Activated CD8-positive, alpha-beta T cell treated with anti-CD3 and anti-CD28 coated beads for 36 hours (primary cell): ENCODE measurements around the gene HSD17B12. TPM values are rescaled to one million over a fixed set of nuclear protein-coding genes. Genes with fewer than 3 reads are reported as not detected.

Experiments used
- ATAC-seq: fragments of 200-7000 bp; cut with Tn5 transposase; one replicate; pipeline ENCODE4 v1.10.0; 2021; ENCODE audit warnings: mild to moderate bottlenecking, moderate library complexity
- CTCF ChIA-PET: fragments of 350-600 bp; sonication (Branson Sonifier 250); formaldehyde crosslinking; loops from one replicate; lab custom pipeline; 2021; ENCODE audit warnings: antibody characterized with exemption; lab: Charles Lee
- POLR2A ChIA-PET: fragments of 350-600 bp; sonication (Branson Sonifier 250); formaldehyde crosslinking; loops from one replicate; lab custom pipeline; 2021; ENCODE audit warnings: antibody characterized with exemption; lab: Charles Lee
- DNase-seq: peaks from one replicate; pipeline ENCODE4 v3.0.0-alpha.2; 2020
- H3K27ac Mint-ChIP-seq: one replicate; pipeline ENCODE4 v1.8.0; 2021; ENCODE audit warnings: mild to moderate bottlenecking, mixed read lengths
- H3K27me3 Mint-ChIP-seq: one replicate; pipeline ENCODE4 v1.8.0; 2021; ENCODE audit warnings: mixed read lengths
- H3K36me3 Mint-ChIP-seq: one replicate; pipeline ENCODE4 v1.8.0; 2021; ENCODE audit warnings: low read depth, mixed read lengths
- H3K4me1 Mint-ChIP-seq: one replicate; pipeline ENCODE4 v1.8.0; 2021; ENCODE audit warnings: low read depth, mixed read lengths
- H3K4me3 Mint-ChIP-seq: one replicate; pipeline ENCODE4 v1.8.0; 2021; ENCODE audit warnings: mild to moderate bottlenecking, moderate library complexity, mixed read lengths
- H3K9me3 Mint-ChIP-seq: one replicate; pipeline ENCODE4 v1.8.0; 2021; ENCODE audit warnings: mixed read lengths
- intact Hi-C: fragments of 100-400 bp; cut with micrococcal nuclease; formaldehyde crosslinking; loops from one replicate; pipeline ENCODE4 v1.10.0; 2022
- total RNA-seq, 2 experiments: library from RNA; stranded (reverse); gene quantifications; one replicate each; pipeline ENCODE4 v1.2.3, GENCODE V29; 2021
- TF ChIP-seq, protein P1 (sequence below): fragments of 200-600 bp; IDR thresholded peaks from one replicate; pipeline ENCODE4 v1.8.0; 2022; ENCODE audit warnings: antibody characterized with exemption, mild to moderate bottlenecking

The HSD17B12 gene
- total RNA-seq, 2 experiments from 2014 or later = 44.8 to 46.8 TPM

DNA sequence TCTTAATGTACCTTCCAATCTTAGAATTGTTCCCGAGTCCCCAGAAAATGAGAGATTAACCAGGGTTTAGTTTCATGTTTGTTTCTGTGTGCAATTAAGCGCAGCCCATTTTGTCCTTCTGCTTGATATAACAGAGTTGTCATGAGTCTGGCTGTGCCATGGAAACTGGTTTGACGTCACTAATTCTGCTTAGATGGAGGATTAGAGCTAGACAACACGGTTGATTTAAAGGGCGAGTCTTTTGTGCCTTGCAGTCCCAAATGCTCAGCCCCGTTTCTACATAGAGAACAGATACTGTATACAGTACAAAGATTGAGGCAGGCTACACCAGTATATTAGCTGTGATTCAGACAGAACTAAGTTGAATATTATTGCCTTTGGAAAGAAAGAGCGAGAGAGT lies 154.6 kb downstream of the HSD17B12 start:
- H3K4me3 Mint-ChIP-seq = no peak overlapping the region
- peaks cover 17% of the 10 kb centered on the region for H3K4me1 Mint-ChIP-seq
- H3K27me3 Mint-ChIP-seq = no peaks in the 10 kb centered on the region
- H3K27ac Mint-ChIP-seq = no peak overlapping the region
- intact Hi-C loops = no loop called here
- ChIA-PET POLR2A (no interaction called here), CTCF (interaction anchor here (2.4 kb wide), 1 partner anchor 17 kb away, joined by 10 read pairs; no protein-coding TSS in a partner anchor)
- DNase-seq = no peak
- no peak for ATAC-seq
- no peaks in the 10 kb centered on the region for H3K9me3 Mint-ChIP-seq
- peaks cover 19% of the 10 kb centered on the region for H3K36me3 Mint-ChIP-seq
- TF ChIP-seq, protein P1, sequence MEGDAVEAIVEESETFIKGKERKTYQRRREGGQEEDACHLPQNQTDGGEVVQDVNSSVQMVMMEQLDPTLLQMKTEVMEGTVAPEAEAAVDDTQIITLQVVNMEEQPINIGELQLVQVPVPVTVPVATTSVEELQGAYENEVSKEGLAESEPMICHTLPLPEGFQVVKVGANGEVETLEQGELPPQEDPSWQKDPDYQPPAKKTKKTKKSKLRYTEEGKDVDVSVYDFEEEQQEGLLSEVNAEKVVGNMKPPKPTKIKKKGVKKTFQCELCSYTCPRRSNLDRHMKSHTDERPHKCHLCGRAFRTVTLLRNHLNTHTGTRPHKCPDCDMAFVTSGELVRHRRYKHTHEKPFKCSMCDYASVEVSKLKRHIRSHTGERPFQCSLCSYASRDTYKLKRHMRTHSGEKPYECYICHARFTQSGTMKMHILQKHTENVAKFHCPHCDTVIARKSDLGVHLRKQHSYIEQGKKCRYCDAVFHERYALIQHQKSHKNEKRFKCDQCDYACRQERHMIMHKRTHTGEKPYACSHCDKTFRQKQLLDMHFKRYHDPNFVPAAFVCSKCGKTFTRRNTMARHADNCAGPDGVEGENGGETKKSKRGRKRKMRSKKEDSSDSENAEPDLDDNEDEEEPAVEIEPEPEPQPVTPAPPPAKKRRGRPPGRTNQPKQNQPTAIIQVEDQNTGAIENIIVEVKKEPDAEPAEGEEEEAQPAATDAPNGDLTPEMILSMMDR = no peak

DNA sequence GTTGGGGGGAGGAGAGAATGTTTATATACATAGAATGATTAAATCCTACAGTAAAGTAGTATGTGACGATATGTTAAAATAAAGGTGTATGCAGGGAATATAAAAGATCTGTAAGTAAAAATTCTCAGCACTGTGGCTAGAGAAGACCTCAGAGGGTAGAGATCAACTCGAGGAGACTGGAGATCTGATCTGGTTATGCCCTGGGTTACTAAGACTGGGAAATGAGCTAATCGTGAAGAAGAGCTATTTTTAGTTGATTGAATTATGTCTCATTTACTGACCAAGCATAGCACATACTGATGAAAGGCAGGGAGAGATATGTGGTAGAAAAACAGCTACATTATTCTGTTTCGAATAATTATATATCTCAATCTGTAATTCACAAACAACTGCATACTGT lies 157.3 kb downstream of the HSD17B12 start:
- TF ChIP-seq, protein P1 = no peak
- intact Hi-C loops = no loop called here
- Mint-ChIP-seq H3K4me3 (no peak overlapping the region), H3K27ac (no peak overlapping the region), H3K27me3 (no peaks in the 10 kb centered on the region), H3K36me3 (peaks cover 13% of the 10 kb centered on the region), H3K4me1 (no peaks in the 10 kb centered on the region), H3K9me3 (no peaks in the 10 kb centered on the region)
- DNase-seq = no peak
- CTCF ChIA-PET = interaction anchor here (1.2 to 2.0 kb wide), 4 partner anchors 10 to 280 kb away, joined by 3 to 16 read pairs (median 6); no protein-coding TSS in a partner anchor
- POLR2A ChIA-PET = interaction anchor here (1.1 kb wide), 1 partner anchor 14 kb away, joined by 4 read pairs; no protein-coding TSS in a partner anchor
- ATAC-seq = no peak

DNA sequence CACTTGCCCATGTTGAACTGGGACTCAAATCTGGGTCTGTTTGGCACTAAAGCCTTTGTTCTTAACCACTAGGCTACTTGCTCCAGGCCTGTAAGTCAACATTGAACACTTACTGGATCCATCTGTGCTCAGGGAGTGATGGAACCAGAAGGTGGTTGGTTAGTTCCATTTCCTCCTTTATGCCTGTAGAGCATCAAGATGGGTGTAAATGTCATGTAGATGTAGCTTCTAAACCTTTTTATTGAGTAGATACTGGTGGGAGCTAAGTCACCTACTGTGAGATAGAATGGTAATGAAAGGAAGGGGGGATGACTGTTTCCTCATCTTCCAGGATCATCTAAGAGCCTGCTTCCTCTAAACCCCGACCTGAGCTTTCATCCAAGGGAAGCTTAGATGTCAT lies 161.5 kb downstream of the HSD17B12 start:
- Mint-ChIP-seq H3K27me3 (no peaks in the 10 kb centered on the region), H3K27ac (no peak overlapping the region), H3K4me3 (no peak overlapping the region), H3K9me3 (no peaks in the 10 kb centered on the region), H3K4me1 (no peaks in the 10 kb centered on the region), H3K36me3 (peaks cover 15% of the 10 kb centered on the region)
- ATAC-seq (no peak), DNase-seq (no peak)
- intact Hi-C loops = no loop called here
- ChIA-PET POLR2A (no interaction called here), CTCF (interaction anchor here (1.6 to 4.2 kb wide), 3 partner anchors 9 to 17 kb away, joined by 3 to 17 read pairs (median 7); no protein-coding TSS in a partner anchor)
- TF ChIP-seq, protein P1 = no peak

DNA sequence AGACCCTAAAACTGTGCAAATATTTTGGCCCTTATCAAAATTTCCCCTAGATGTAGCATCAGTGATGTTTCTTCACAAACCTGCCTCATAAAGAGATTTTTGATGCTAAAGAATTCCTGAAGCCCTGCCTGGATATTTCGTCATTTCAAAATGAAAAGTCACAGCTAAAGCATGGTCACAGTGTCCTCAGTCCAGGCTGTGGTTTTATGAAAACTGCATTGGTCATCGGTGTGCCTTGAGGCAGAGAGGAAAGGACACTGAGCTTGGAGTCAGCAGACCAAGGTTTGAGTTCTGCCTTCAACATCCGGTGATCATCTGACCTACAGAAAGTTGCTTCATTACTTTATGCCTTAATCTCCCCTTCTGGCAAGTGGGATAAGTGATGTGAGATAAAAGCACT lies 165.3 kb downstream of the HSD17B12 start:
- TF ChIP-seq, protein P1 = no peak
- Mint-ChIP-seq H3K9me3 (no peaks in the 10 kb centered on the region), H3K36me3 (peaks cover 3% of the 10 kb centered on the region), H3K27ac (no peak overlapping the region), H3K4me1 (peaks cover 5% of the 10 kb centered on the region), H3K4me3 (no peak overlapping the region), H3K27me3 (no peaks in the 10 kb centered on the region)
- CTCF ChIA-PET = interaction anchor here (1.2 kb wide), 1 partner anchor 44 kb away, joined by 3 read pairs; no protein-coding TSS in a partner anchor
- intact Hi-C loops = no loop called here
- no peak for ATAC-seq
- DNase-seq = no peak
- POLR2A ChIA-PET = no interaction called here

DNA sequence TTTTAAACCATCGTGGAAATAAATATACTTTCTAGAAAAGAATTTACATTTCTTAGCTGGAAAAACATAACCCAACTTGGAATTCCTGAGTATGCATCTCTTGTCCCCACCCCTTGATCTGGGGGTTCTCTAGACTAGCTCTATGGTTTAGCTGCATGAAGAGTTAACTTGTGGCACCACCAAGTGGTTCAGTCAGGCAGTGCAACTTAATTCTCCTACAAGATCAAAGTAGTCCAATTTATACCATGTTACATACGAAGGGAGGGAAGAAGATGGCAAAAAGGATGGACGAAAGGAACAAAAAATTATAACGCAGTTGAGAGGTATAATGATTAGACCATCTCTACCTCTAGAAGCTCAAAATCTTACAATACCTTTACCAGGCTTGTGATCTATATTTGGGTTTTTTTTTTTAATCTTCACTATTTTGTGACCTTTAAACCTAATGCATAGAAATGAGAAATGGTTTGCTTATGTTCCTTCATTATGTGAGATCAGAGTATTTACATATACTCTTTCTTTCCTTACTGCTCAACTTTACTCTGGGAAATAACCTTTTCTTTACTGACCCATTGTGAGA lies 171.6 kb downstream of the HSD17B12 start:
- TF ChIP-seq, protein P1 = peak; percentile 80
- ChIA-PET CTCF (interaction anchor here (0.7 to 3.5 kb wide), 40 partner anchors 9 to 570 kb away, joined by 3 to 39 read pairs (median 5); no protein-coding TSS in a partner anchor), POLR2A (interaction anchor here (0.9 kb wide), 1 partner anchor 14 kb away, joined by 4 read pairs; no protein-coding TSS in a partner anchor)
- peak; percentile 93 for ATAC-seq
- Mint-ChIP-seq H3K4me1 (peaks cover 5% of the 10 kb centered on the region), H3K4me3 (no peak overlapping the region), H3K9me3 (no peaks in the 10 kb centered on the region), H3K36me3 (peaks cover 4% of the 10 kb centered on the region), H3K27me3 (no peaks in the 10 kb centered on the region), H3K27ac (no peak overlapping the region)
- DNase-seq = peak; percentile 83
- intact Hi-C loops = loop anchor here (5.0 kb wide), 1 partner anchor 280 kb away; no protein-coding TSS in a partner anchor
